ENCODE data around the gene PLSCR3. TPM values are rescaled to one million over a fixed set of nuclear protein-coding genes. Genes with fewer than 3 reads are reported as not detected.

PLSCR3 gene
- total RNA-seq, 1 donor from 2014 or later, result 23.1 TPM

DNA sequence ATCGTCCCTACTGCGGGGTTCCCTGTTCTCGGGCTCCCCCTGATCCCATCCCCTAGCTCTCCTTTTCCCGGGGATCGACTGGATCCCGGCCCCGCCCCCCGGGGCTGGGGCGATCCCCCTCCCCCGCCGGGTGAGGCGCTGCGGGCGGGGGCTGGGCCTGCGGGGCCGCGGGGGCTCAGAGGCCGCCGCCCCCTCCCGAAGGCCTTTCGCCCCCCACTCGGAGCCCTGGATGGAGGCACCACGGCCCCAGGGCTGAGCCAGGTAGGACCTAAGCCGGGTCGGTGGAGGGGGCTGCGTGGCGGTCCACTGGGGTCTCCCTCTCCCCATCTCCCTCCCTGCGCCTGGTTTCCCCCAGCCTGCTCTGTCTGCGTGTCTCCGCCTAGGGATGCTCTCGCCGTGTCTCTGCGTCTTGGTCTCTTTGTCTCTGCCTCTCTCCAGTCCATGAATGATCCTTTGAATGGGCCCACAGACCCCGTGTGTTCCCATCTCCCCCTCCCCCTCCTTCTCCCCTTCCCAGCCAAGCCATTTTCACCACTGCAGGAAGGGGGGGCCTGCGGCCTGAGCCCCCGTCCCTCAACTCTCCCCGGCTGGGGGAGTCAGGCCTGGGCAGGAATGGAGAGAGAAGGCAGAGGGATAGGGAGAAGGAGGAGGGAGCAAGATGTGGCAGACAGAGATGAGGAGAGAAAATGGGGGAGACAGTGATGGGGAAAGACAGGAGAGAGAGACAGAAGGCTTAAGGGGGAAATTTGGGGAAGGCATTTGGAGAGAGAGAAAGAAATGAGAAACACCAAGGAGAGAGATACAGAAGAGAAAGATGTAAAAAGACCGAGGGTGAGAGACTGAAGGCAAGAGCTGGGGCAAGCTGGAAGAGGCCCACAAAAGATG, 11.3 kb upstream of the PLSCR3 start:
- ATAC-seq, result no peak

GRCh38 chr17:7404737-7405349, 10.5 kb upstream of the PLSCR3 start:
- peak; percentile 40 for ATAC-seq

GRCh38 chr17:7403977-7404736, 9.8 kb upstream of the PLSCR3 start, which contains the start of gene TMEM256:
Gene TMEM256 (minus strand): TSS chr17:7404097. CDS start chr17:7404084, 13 bp downstream.
- ATAC-seq, result peak; percentile 92

DNA sequence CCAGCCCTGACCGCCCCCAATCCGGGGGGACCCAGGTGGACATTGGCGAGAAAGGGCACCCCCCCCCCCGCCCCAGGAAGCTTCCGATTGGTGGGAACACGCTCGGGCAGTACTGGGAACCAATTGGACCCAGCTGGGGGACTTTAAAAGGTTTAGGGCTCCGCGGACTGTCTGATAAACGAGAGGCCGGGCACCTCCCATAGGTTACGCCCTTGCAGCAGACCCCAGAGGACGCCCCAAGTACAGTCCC, 9.3 kb upstream of the PLSCR3 start:
- no peak for ATAC-seq

DNA sequence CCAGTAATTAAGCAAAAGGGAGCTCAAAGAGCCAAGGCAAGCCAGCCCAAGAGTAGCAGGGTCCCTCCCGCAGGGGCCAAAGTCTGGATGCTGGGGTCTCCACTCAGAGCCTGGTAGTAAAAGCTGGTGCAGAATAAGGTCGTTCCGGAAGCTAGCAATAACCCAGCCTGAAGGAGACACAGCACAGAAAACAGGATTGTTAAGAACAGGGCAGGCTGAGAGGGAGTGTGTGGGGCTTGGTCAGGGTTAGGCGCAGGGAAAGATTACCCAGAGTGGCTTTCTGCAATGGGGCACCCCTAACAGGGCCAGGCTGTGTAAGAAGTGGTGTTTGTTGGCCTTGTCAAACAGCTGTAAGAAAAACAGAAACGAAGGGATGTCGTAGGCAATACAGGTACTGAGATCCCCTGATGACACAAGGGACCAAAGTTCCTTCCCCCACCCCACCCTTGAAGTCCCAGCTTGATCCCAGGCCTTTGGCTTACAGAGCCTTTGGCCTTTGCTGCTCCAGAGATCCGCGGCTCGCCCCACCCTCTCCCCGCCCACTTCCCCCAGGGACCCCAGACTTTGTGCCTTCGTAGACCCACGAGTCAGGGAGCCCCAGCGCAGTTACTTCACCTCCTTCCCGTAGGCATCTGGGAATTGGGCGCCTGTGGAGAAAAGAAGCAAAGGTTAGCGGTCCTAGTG, 8.9 kb upstream of the PLSCR3 start:
- ATAC-seq, result no peak

- ATAC-seq, result no peak
Measured at GRCh38 chr17:7398612-7399011, 4.3 kb upstream of the PLSCR3 start.

- ATAC-seq, result no peak
Measured at GRCh38 chr17:7396147-7396546, 1.8 kb upstream of the PLSCR3 start.

DNA sequence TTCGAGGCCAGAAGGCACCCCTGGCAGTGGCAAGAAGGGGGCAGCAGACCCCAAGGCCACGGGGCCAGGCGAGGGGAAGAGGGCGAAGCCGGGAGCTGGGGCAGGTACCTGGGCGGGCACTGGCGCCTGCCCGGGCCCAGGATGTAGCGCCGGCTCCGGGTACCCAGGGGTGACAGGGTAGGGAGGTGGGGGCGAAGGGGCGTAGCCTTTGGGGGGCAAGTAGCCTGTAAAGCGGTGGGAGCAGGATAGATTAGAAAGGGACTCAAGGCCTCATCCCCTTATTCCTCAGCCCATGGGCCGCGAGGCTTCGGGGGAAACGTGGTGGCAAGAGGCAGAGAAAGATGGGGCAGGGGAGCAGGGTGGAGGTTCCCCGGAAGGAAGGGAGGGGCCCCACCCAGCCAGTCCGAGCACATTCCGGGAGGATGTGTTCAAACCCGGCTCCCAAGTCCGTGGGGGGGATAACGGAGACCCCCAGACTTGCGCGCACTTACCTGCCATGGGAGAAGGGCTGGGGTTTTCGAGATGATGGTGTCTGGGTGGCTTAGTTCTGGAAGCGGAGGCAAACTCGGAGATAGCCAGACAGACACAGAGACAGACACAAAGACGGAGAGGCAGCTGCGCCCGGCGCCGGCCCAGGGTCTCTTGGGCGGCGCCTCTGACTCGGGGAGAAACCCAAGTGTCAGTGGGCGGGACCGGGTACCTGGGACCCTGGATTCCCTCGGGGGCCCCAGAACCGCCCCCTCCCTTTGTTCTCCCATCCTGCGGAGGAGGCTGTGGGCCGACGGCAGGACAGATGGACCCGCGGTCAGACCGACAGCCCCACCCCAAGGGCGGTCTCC, 493 bp downstream of the PLSCR3 start:
- peak; percentile 50 for ATAC-seq

DNA sequence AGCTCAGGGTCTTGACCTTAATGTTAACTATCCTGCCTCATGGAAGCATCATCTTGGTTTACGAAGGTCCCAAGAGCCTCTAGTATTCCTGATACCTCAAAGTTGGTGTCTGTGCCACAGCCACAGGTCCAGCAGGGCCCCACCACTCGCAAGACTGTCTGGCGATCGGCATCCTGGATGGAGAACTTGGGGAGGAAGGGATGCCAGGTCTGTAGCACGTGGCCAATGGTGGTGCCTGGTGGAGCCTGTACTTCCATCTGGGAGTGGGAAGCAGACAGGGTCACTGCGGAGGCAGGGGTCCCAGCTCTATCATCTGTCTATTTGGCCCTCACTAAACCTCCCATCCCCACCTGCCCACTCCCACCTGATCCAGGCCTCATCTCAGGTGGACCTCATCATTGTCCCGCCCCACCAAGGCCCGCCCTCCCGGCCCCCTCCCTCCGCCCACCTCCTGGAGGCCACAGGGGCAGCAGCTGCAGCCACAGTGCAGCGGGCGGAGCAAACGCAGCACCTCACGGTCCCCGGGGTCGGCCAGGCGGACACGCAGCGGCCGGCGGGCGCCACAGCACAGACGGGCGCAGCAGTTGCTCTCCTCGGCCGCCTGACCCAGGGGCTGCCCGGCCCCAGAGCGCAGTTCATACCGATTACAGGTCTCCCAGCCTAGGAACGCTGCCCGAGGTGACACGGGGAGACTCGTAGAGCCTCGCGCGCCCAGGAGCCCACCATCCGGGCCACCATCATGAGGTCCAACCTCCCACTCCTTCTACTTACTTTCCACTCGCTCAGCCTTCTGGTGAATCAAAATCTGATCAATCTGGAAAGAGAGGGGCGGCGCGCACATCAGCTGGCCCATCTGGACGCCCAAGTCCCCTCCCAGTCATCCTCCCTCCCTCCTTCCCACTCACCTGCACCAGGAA, 1.4 kb downstream of the PLSCR3 start:
- no peak for ATAC-seq

GRCh38 chr17:7391307-7391706, 3.0 kb downstream of the PLSCR3 start:
- no peak for ATAC-seq

GRCh38 chr17:7389924-7390910, 4.1 kb downstream of the PLSCR3 start:
- ATAC-seq, result no peak

DNA sequence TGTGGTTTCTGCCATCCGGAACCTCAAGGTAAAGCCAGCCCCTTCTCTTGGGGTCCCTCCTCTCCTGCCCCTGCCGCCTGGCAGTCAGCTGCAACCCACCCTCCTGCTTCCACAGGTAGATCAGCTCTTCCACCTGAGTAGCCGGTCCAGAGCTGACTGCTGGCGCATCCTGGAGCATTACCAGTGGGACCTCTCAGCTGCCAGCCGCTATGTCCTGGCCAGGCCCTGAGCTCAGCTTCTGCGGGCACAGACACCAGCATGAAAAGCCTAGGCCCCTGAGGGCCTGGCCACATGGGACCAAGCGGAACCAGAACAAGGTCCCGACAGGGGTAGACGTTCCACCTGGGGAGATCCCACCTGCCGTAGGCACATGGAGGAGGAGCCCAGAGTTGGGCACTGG, 5.5 kb downstream of the PLSCR3 start:
- no peak for ATAC-seq

DNA sequence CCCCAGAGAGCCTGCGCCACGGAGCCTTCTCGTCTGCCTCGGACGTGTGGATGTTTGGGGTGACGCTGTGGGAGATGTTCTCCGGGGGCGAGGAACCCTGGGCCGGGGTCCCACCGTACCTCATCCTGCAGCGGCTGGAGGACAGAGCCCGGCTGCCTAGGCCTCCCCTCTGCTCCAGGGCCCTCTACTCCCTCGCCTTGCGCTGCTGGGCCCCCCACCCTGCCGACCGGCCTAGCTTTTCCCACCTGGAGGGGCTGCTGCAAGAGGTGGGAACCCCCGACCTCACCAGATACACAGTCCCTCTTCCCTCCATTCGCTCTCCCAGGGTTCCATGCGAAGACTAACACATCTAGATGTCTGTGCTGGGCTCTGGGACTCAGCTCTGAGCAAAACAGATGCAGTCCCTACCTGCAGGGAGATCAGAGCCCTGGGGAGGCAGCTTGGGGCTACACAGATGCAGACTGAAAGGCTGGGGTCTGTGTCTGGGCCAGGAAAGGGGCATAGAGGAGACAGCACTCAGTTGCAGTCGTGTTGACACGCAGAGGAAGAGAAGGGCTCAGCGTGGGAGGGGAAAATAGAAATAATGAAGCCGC, 9.7 kb downstream of the PLSCR3 start:
- ATAC-seq, result no peak

GRCh38 chr17:7383742-7384488, 10.4 kb downstream of the PLSCR3 start:
- peak; percentile 31 for ATAC-seq

- ATAC-seq, result no peak
Measured at GRCh38 chr17:7383371-7383741, 11.0 kb downstream of the PLSCR3 start.

- ATAC-seq, result no peak
Measured at GRCh38 chr17:7382901-7383300, 11.4 kb downstream of the PLSCR3 start.

GRCh38 chr17:7380855-7381683, 13.3 kb downstream of the PLSCR3 start, which contains the start of gene TNK1:
Gene TNK1 (plus strand): TSS chr17:7381089. CDS start chr17:7382927, 1,838 bp downstream.
- peak; percentile 74 for ATAC-seq

All from esophagus mucosa (tissue), 1 donor.